ENCODE results near the gene CNNM1. TPM values are rescaled to one million over a fixed set of nuclear protein-coding genes. Genes with fewer than 3 reads are reported as not detected.

CNNM1 gene
- total and polyA plus RNA-seq, 2 donors, result 0.16 to 0.24 TPM

GRCh38 chr10:99372546-99373271, 43.6 kb downstream of the CNNM1 start:
- H3K4me3 ChIP-seq (ENCODE audit: low read length in 2 of 2), result no peak overlapping the region
- no peaks in the 10 kb centered on the region for H3K9me3 ChIP-seq (ENCODE audit: control insufficient read depth in 2 of 2, insufficient read depth in 1 of 2, low read length in 1 of 2)
- DNase-seq (ENCODE audit: low read depth in 6 of 9, low spot score in 9 of 9), result no peak
- 94% methylated on average over 9 of the region's 9 CpGs for WGBS
- no peak overlapping the region for H3K27ac ChIP-seq (ENCODE audit: low read depth in 1 of 2, low read length in 1 of 2)
- peaks cover 0 to 4% of the 10 kb centered on the region in 2 donors for H3K27me3 ChIP-seq (ENCODE audit: control insufficient read depth in 2 of 2, insufficient read depth in 1 of 2, low read length in 1 of 2)
- H3K36me3 ChIP-seq (ENCODE audit: control insufficient read depth in 2 of 2, insufficient read depth in 2 of 2, low read length in 1 of 2), result no peaks in the 10 kb centered on the region
- H3K4me1 ChIP-seq (ENCODE audit: control insufficient read depth in 2 of 2, insufficient read depth in 2 of 2, low read length in 2 of 2), result no peaks in the 10 kb centered on the region

- DNase-seq (ENCODE audit: low read depth in 6 of 9, low spot score in 9 of 9), result no peak
- Histone ChIP-seq H3K27me3 (ENCODE audit: control insufficient read depth in 2 of 2, insufficient read depth in 1 of 2, low read length in 1 of 2) (no peaks in the 10 kb centered on the region), H3K4me3 (ENCODE audit: low read length in 2 of 2) (no peak overlapping the region), H3K27ac (ENCODE audit: low read depth in 1 of 2, low read length in 1 of 2) (no peak overlapping the region), H3K36me3 (ENCODE audit: control insufficient read depth in 2 of 2, insufficient read depth in 2 of 2, low read length in 1 of 2) (no peaks in the 10 kb centered on the region), H3K9me3 (ENCODE audit: control insufficient read depth in 2 of 2, insufficient read depth in 1 of 2, low read length in 1 of 2) (no peaks in the 10 kb centered on the region), H3K4me1 (ENCODE audit: control insufficient read depth in 2 of 2, insufficient read depth in 2 of 2, low read length in 2 of 2) (no peaks in the 10 kb centered on the region)
- WGBS, result 79% methylated on average over 2 of the region's 2 CpGs
Measured at GRCh38 chr10:99374526-99374925, 45.4 kb downstream of the CNNM1 start.

- H3K4me3 ChIP-seq (ENCODE audit: low read length in 2 of 2), result no peak overlapping the region
- H3K27me3 ChIP-seq (ENCODE audit: control insufficient read depth in 2 of 2, insufficient read depth in 1 of 2, low read length in 1 of 2), result no peaks in the 10 kb centered on the region
- no peaks in the 10 kb centered on the region for H3K9me3 ChIP-seq (ENCODE audit: control insufficient read depth in 2 of 2, insufficient read depth in 1 of 2, low read length in 1 of 2)
- no peak overlapping the region for H3K27ac ChIP-seq (ENCODE audit: low read depth in 1 of 2, low read length in 1 of 2)
- no peak for DNase-seq (ENCODE audit: low read depth in 6 of 9, low spot score in 9 of 9)
- H3K4me1 ChIP-seq (ENCODE audit: control insufficient read depth in 2 of 2, insufficient read depth in 2 of 2, low read length in 2 of 2), result no peaks in the 10 kb centered on the region
- 66% methylated on average over 3 of the region's 3 CpGs for WGBS
- H3K36me3 ChIP-seq (ENCODE audit: control insufficient read depth in 2 of 2, insufficient read depth in 2 of 2, low read length in 1 of 2), result no peaks in the 10 kb centered on the region
Measured at GRCh38 chr10:99374972-99375371, 45.8 kb downstream of the CNNM1 start.

GRCh38 chr10:99375426-99375825, 46.3 kb downstream of the CNNM1 start:
- H3K9me3 ChIP-seq (ENCODE audit: control insufficient read depth in 2 of 2, insufficient read depth in 1 of 2, low read length in 1 of 2), result no peaks in the 10 kb centered on the region
- no peaks in the 10 kb centered on the region for H3K27me3 ChIP-seq (ENCODE audit: control insufficient read depth in 2 of 2, insufficient read depth in 1 of 2, low read length in 1 of 2)
- no peaks in the 10 kb centered on the region for H3K4me1 ChIP-seq (ENCODE audit: control insufficient read depth in 2 of 2, insufficient read depth in 2 of 2, low read length in 2 of 2)
- no peak overlapping the region for H3K4me3 ChIP-seq (ENCODE audit: low read length in 2 of 2)
- no peak for DNase-seq (ENCODE audit: low read depth in 6 of 9, low spot score in 9 of 9)
- no peaks in the 10 kb centered on the region for H3K36me3 ChIP-seq (ENCODE audit: control insufficient read depth in 2 of 2, insufficient read depth in 2 of 2, low read length in 1 of 2)
- no peak overlapping the region for H3K27ac ChIP-seq (ENCODE audit: low read depth in 1 of 2, low read length in 1 of 2)

- no peaks in the 10 kb centered on the region for H3K36me3 ChIP-seq (ENCODE audit: control insufficient read depth in 2 of 2, insufficient read depth in 2 of 2, low read length in 1 of 2)
- DNase-seq (ENCODE audit: low read depth in 6 of 9, low spot score in 9 of 9), result no peak
- no peaks in the 10 kb centered on the region for H3K9me3 ChIP-seq (ENCODE audit: control insufficient read depth in 2 of 2, insufficient read depth in 1 of 2, low read length in 1 of 2)
- 82% methylated on average over 1 of the region's 1 CpG for WGBS
- H3K4me3 ChIP-seq (ENCODE audit: low read length in 2 of 2), result no peak overlapping the region
- H3K4me1 ChIP-seq (ENCODE audit: control insufficient read depth in 2 of 2, insufficient read depth in 2 of 2, low read length in 2 of 2), result no peaks in the 10 kb centered on the region
- no peak overlapping the region for H3K27ac ChIP-seq (ENCODE audit: low read depth in 1 of 2, low read length in 1 of 2)
- no peaks in the 10 kb centered on the region for H3K27me3 ChIP-seq (ENCODE audit: control insufficient read depth in 2 of 2, insufficient read depth in 1 of 2, low read length in 1 of 2)
Measured at GRCh38 chr10:99382176-99382575, 53.0 kb downstream of the CNNM1 start.

GRCh38 chr10:99387071-99387470, 57.9 kb downstream of the CNNM1 start:
- 94% methylated on average over 4 of the region's 4 CpGs for WGBS
- no peaks in the 10 kb centered on the region for H3K9me3 ChIP-seq (ENCODE audit: control insufficient read depth in 2 of 2, insufficient read depth in 1 of 2, low read length in 1 of 2)
- H3K36me3 ChIP-seq (ENCODE audit: control insufficient read depth in 2 of 2, insufficient read depth in 2 of 2, low read length in 1 of 2), result no peaks in the 10 kb centered on the region

GRCh38 chr10:99387541-99387940, 58.4 kb downstream of the CNNM1 start:
- no peak for DNase-seq (ENCODE audit: low read depth in 6 of 9, low spot score in 9 of 9)
- no peaks in the 10 kb centered on the region for H3K4me1 ChIP-seq (ENCODE audit: control insufficient read depth in 2 of 2, insufficient read depth in 2 of 2, low read length in 2 of 2)
- no peaks in the 10 kb centered on the region for H3K9me3 ChIP-seq (ENCODE audit: control insufficient read depth in 2 of 2, insufficient read depth in 1 of 2, low read length in 1 of 2)
- H3K27me3 ChIP-seq (ENCODE audit: control insufficient read depth in 2 of 2, insufficient read depth in 1 of 2, low read length in 1 of 2), result no peaks in the 10 kb centered on the region
- no peak overlapping the region for H3K27ac ChIP-seq (ENCODE audit: low read depth in 1 of 2, low read length in 1 of 2)
- H3K4me3 ChIP-seq (ENCODE audit: low read length in 2 of 2), result no peak overlapping the region
- 96% methylated on average over 11 of the region's 11 CpGs for WGBS
- H3K36me3 ChIP-seq (ENCODE audit: control insufficient read depth in 2 of 2, insufficient read depth in 2 of 2, low read length in 1 of 2), result no peaks in the 10 kb centered on the region

More at GRCh38 chr10:99387071-99387470, 57.9 kb downstream of the CNNM1 start:
- Histone ChIP-seq H3K4me3 (ENCODE audit: low read length in 2 of 2) (no peak overlapping the region), H3K27me3 (ENCODE audit: control insufficient read depth in 2 of 2, insufficient read depth in 1 of 2, low read length in 1 of 2) (no peaks in the 10 kb centered on the region), H3K4me1 (ENCODE audit: control insufficient read depth in 2 of 2, insufficient read depth in 2 of 2, low read length in 2 of 2) (no peaks in the 10 kb centered on the region), H3K27ac (ENCODE audit: low read depth in 1 of 2, low read length in 1 of 2) (no peak overlapping the region)
- DNase-seq (ENCODE audit: low read depth in 6 of 9, low spot score in 9 of 9), result no peak

GRCh38 chr10:99389729-99390480, 60.7 kb downstream of the CNNM1 start:
- WGBS, result 96% methylated on average over 9 of the region's 9 CpGs

GRCh38 chr10:99391346-99391745, 62.2 kb downstream of the CNNM1 start:
- Histone ChIP-seq H3K27ac (ENCODE audit: low read depth in 1 of 2, low read length in 1 of 2) (no peak overlapping the region), H3K36me3 (ENCODE audit: control insufficient read depth in 2 of 2, insufficient read depth in 2 of 2, low read length in 1 of 2) (peaks cover 0 to 3% of the 10 kb centered on the region in 2 donors), H3K4me1 (ENCODE audit: control insufficient read depth in 2 of 2, insufficient read depth in 2 of 2, low read length in 2 of 2) (peaks cover 0 to 4% of the 10 kb centered on the region in 2 donors), H3K27me3 (ENCODE audit: control insufficient read depth in 2 of 2, insufficient read depth in 1 of 2, low read length in 1 of 2) (no peaks in the 10 kb centered on the region), H3K4me3 (ENCODE audit: low read length in 2 of 2) (no peak overlapping the region), H3K9me3 (ENCODE audit: control insufficient read depth in 2 of 2, insufficient read depth in 1 of 2, low read length in 1 of 2) (no peaks in the 10 kb centered on the region)
- no peak for DNase-seq (ENCODE audit: low read depth in 6 of 9, low spot score in 9 of 9)
- WGBS, result 97% methylated on average over 2 of the region's 2 CpGs

More at GRCh38 chr10:99389729-99390480, 60.7 kb downstream of the CNNM1 start:
- Histone ChIP-seq H3K36me3 (ENCODE audit: control insufficient read depth in 2 of 2, insufficient read depth in 2 of 2, low read length in 1 of 2) (peaks cover 0 to 3% of the 10 kb centered on the region in 2 donors), H3K4me1 (ENCODE audit: control insufficient read depth in 2 of 2, insufficient read depth in 2 of 2, low read length in 2 of 2) (no peaks in the 10 kb centered on the region), H3K9me3 (ENCODE audit: control insufficient read depth in 2 of 2, insufficient read depth in 1 of 2, low read length in 1 of 2) (no peaks in the 10 kb centered on the region), H3K4me3 (ENCODE audit: low read length in 2 of 2) (no peak overlapping the region), H3K27me3 (ENCODE audit: control insufficient read depth in 2 of 2, insufficient read depth in 1 of 2, low read length in 1 of 2) (no peaks in the 10 kb centered on the region), H3K27ac (ENCODE audit: low read depth in 1 of 2, low read length in 1 of 2) (no peak overlapping the region)
- DNase-seq (ENCODE audit: low read depth in 6 of 9, low spot score in 9 of 9), result no peak
